Transverse colon (tissue), 4 donors: ENCODE data around the gene DCAF11.

Experiments
- CTCF ChIP-seq, 5 experiments: fragments of 200-600 bp in 3 of 5; fragments of 450-650 bp in 2 of 5; sonication (generic) in 3 of 5; IDR thresholded peaks; 1 replicate in 2 of 5; 2 replicates in 3 of 5; pipeline ENCODE4 v1.5.1; 2016 to 2017; ENCODE audit warnings: antibody characterized with exemption in 5 of 5, inconsistent platforms in 3 of 5, mild to moderate bottlenecking in 2 of 5, moderate library complexity in 1 of 5
- EP300 ChIP-seq: sonication (generic); formaldehyde crosslinking; IDR thresholded peaks from one replicate; pipeline ENCODE4 v1.6.1; 2017; ENCODE audit warnings: antibody characterized with exemption, low read depth
- POLR2A ChIP-seq: fragments of 450-650 bp; IDR thresholded peaks from one replicate; pipeline ENCODE4 v1.6.1; 2016; ENCODE audit warnings: antibody characterized with exemption, mild to moderate bottlenecking, moderate library complexity
- POLR2AphosphoS5 ChIP-seq, 3 donors: sonication (generic); formaldehyde crosslinking; IDR thresholded peaks; one replicate each; pipeline ENCODE4 v1.6.1; 2016; ENCODE audit warnings: antibody characterized with exemption in 3 of 3

- no peak for TF ChIP-seq POLR2AphosphoS5 (IDR thresholded peaks at IDR 0.05)
- TF ChIP-seq CTCF (IDR thresholded peaks at IDR 0.05) = no peak
- no peak for TF ChIP-seq POLR2A
- no peak for TF ChIP-seq EP300
Observed at GRCh38 chr14:24077086-24077485, 37.5 kb upstream of the DCAF11 start.
